ENCODE data around the gene POLR3F. TPM values are rescaled to one million over a fixed set of nuclear protein-coding genes. Genes with fewer than 3 reads are reported as not detected.

Gene POLR3F
- total and polyA plus RNA-seq, 2 experiments from 2014 or later = 9.1 to 10.8 TPM

DNA sequence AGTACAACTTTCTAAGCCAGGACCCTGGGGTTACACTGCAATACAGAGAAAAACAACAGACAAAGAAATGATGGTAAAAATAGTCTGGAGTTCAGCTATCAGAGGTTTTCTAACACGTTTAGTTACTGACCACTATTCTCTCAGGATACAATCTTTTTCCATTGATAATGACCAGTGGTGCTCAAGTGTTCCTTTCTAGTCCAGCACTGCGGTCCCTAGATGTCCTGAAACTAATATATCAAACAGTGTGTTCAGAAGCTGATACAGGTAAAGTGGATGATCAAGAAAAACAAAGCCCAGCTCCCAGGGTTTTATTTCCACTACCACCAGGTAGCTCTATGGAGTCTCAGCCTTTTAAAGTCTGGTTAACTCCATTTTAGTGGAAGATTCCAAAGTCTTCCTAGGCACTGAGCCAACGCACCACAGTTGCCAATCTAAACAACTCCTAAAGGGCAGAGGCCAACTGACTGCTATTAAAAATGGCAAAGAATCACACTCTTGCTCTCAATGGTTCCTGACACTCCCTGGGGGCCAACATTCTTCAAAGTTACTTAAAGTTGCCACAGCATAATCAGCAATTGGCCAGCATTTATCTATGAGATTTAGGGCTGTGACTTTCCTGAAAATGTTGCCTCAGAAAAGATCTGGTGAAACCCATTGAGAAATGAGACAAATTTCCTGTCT, 38.6 kb upstream of the POLR3F start:
- no peaks in the 10 kb centered on the region for H3K9me3 ChIP-seq (ENCODE audit: low read depth)
- no peaks in the 10 kb centered on the region for H3K36me3 ChIP-seq (replicated peaks; ENCODE audit: insufficient read depth, low read depth)
- no peaks in the 10 kb centered on the region for H3K27me3 ChIP-seq
- H3K9me2 ChIP-seq (replicated peaks; ENCODE audit: insufficient read depth) = no peaks in the 10 kb centered on the region
- peak; percentile 12 for DNase-seq (ENCODE audit: low spot score)
- no peak overlapping the region for H3K27ac ChIP-seq
- no peaks in the 10 kb centered on the region for H4K20me1 ChIP-seq (ENCODE audit: insufficient read depth, poor library complexity, severe bottlenecking)
- WGBS (ENCODE audit: low lambda C conversion rate, missing lambda C conversion rate) = 83% methylated on average over 3 of the region's 3 CpGs
- H2AFZ ChIP-seq = no peak overlapping the region
- no peaks in the 10 kb centered on the region for H3K79me2 ChIP-seq
- H3K4me2 ChIP-seq = no peak overlapping the region
- H3K4me3 ChIP-seq = no peak overlapping the region
- TF ChIP-seq EZH2phosphoT487 (IDR thresholded peaks at IDR 0.05; ENCODE audit: low read depth, severe bottlenecking, unreplicated experiment) (no peak), EZH2 (IDR thresholded peaks at IDR 0.05; ENCODE audit: borderline replicate concordance) (no peak)
- TF ChIP-seq, protein P1, sequence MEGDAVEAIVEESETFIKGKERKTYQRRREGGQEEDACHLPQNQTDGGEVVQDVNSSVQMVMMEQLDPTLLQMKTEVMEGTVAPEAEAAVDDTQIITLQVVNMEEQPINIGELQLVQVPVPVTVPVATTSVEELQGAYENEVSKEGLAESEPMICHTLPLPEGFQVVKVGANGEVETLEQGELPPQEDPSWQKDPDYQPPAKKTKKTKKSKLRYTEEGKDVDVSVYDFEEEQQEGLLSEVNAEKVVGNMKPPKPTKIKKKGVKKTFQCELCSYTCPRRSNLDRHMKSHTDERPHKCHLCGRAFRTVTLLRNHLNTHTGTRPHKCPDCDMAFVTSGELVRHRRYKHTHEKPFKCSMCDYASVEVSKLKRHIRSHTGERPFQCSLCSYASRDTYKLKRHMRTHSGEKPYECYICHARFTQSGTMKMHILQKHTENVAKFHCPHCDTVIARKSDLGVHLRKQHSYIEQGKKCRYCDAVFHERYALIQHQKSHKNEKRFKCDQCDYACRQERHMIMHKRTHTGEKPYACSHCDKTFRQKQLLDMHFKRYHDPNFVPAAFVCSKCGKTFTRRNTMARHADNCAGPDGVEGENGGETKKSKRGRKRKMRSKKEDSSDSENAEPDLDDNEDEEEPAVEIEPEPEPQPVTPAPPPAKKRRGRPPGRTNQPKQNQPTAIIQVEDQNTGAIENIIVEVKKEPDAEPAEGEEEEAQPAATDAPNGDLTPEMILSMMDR (IDR thresholded peaks at IDR 0.05; ENCODE audit: poor library complexity) = no peak
- H3K4me1 ChIP-seq (ENCODE audit: insufficient read depth) = no peaks in the 10 kb centered on the region

DNA sequence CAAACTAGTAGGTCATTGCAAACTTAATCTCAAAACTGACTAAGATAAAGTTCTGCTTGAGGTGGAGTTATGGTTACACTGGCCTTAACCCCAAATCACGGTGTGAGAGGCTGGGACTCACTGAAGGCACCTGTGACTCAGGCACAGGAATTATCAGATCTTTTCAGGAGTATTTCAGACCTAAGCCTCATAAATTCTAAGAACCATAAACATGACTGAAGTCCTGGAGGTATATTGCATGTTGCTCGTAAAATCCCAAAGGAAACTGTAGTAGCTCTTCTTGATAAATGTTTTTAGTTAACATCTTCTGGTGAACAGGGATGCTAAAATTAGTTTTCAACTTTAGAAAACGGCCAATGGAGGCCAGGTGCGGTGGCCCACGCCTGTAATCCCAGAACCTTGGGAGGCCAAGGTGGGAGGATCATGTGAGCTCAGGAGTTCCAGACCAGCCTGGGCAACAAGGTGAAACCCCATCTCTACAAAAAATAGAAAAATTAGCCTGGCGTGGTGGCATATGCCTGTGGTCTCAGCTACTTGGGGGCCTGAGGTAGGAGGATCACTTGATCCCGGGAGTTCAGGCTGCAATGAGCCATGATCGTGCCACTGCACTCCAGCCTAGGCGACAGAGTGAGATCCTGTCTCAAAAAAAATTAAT, 36.9 kb upstream of the POLR3F start:
- TF ChIP-seq, protein P1 (IDR thresholded peaks at IDR 0.05; ENCODE audit: poor library complexity) = no peak
- TF ChIP-seq EZH2 (IDR thresholded peaks at IDR 0.05; ENCODE audit: borderline replicate concordance) = no peak
- TF ChIP-seq EZH2phosphoT487 (IDR thresholded peaks at IDR 0.05; ENCODE audit: low read depth, severe bottlenecking, unreplicated experiment) = no peak
- no peak overlapping the region for H3K4me2 ChIP-seq
- peak; percentile 37 for DNase-seq (ENCODE audit: low spot score)
- H3K4me1 ChIP-seq (ENCODE audit: insufficient read depth) = no peaks in the 10 kb centered on the region
- H3K4me3 ChIP-seq = no peak overlapping the region
- no peaks in the 10 kb centered on the region for H3K9me3 ChIP-seq (ENCODE audit: low read depth)
- no peaks in the 10 kb centered on the region for H3K9me2 ChIP-seq (replicated peaks; ENCODE audit: insufficient read depth)
- no peaks in the 10 kb centered on the region for H4K20me1 ChIP-seq (ENCODE audit: insufficient read depth, poor library complexity, severe bottlenecking)
- H3K79me2 ChIP-seq = no peaks in the 10 kb centered on the region
- no peaks in the 10 kb centered on the region for H3K27me3 ChIP-seq
- WGBS (ENCODE audit: low lambda C conversion rate, missing lambda C conversion rate) = 79% methylated on average over 9 of the region's 9 CpGs
- no peaks in the 10 kb centered on the region for H3K36me3 ChIP-seq (replicated peaks; ENCODE audit: insufficient read depth, low read depth)
- no peak overlapping the region for H2AFZ ChIP-seq
- H3K27ac ChIP-seq = no peak overlapping the region

DNA sequence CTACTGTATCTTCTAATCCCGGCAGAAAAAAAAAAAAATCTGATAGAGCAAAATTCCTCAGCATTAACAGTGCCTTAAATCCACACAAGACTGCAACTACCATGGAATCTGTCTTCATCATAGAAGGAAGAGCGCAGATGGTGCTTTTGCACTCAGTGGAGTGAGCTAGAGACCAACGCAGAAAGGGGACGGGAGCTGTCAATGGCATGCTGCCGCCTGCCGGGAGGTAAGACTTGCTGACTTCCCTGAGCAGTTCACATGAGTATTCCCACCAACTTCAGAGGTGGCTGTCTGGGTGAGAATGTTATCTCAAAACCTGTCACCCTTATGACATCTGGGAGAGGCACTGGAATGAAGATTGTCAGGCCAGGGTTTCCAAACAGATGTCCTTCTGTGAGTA, 36.0 kb upstream of the POLR3F start:
- peak; percentile 42 for DNase-seq (ENCODE audit: low spot score)
- H3K27ac ChIP-seq = no peak overlapping the region
- no peaks in the 10 kb centered on the region for H3K9me2 ChIP-seq (replicated peaks; ENCODE audit: insufficient read depth)
- H2AFZ ChIP-seq = no peak overlapping the region
- no peaks in the 10 kb centered on the region for H3K79me2 ChIP-seq
- TF ChIP-seq, protein P1 (IDR thresholded peaks at IDR 0.05; ENCODE audit: poor library complexity) = peak; percentile 33
- TF ChIP-seq EZH2 (IDR thresholded peaks at IDR 0.05; ENCODE audit: borderline replicate concordance) = no peak
- no peaks in the 10 kb centered on the region for H3K4me1 ChIP-seq (ENCODE audit: insufficient read depth)
- no peaks in the 10 kb centered on the region for H3K27me3 ChIP-seq
- no peaks in the 10 kb centered on the region for H4K20me1 ChIP-seq (ENCODE audit: insufficient read depth, poor library complexity, severe bottlenecking)
- WGBS (ENCODE audit: low lambda C conversion rate, missing lambda C conversion rate) = 71% methylated on average over 6 of the region's 6 CpGs
- H3K36me3 ChIP-seq (replicated peaks; ENCODE audit: insufficient read depth, low read depth) = no peaks in the 10 kb centered on the region
- H3K4me2 ChIP-seq = no peak overlapping the region
- no peak overlapping the region for H3K4me3 ChIP-seq
- no peaks in the 10 kb centered on the region for H3K9me3 ChIP-seq (ENCODE audit: low read depth)
